Suprapubic skin (tissue), 4 donors: ENCODE results near the gene C1orf52.

Source experiments
- EP300 ChIP-seq: sonication (generic); formaldehyde crosslinking; IDR thresholded peaks from one replicate; pipeline ENCODE4 v1.6.1; 2017; ENCODE audit warnings: antibody characterized with exemption
- POLR2AphosphoS5 ChIP-seq, 3 donors: sonication (generic); formaldehyde crosslinking; IDR thresholded peaks; one replicate each; pipeline ENCODE4 v1.6.1; 2017; ENCODE audit warnings: antibody characterized with exemption in 3 of 3
- TF ChIP-seq, protein P1 (sequence below), 2 donors: fragments of 200-600 bp in 1 of 2; fragments of 450-650 bp in 1 of 2; sonication (generic) in 1 of 2; IDR thresholded peaks; one replicate each; pipeline ENCODE4 v1.5.1; 2016 to 2019; ENCODE audit warnings: antibody characterized with exemption in 2 of 2, mild to moderate bottlenecking in 1 of 2, moderate library complexity in 1 of 2

DNA sequence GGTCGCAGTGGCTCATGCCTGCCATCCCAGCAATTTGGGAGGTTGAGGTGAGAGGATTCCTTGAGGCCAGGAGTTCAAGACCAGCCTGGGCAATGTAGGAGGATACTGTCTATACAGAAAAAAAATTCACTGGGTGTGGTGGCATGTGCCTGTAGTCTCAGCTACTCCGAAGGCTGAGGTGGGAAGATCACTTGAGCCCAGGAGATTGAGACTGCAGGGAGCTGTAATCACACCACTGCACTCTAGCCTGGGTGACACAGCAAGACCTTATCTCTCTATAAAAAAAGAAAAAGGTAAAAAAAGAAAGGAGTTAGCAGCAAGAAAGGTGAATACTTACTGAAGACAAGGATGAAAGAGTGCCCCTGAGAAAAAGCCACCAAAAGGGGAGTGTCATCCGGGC lies 40.7 kb upstream of the C1orf52 start:
- TF ChIP-seq, protein P1, sequence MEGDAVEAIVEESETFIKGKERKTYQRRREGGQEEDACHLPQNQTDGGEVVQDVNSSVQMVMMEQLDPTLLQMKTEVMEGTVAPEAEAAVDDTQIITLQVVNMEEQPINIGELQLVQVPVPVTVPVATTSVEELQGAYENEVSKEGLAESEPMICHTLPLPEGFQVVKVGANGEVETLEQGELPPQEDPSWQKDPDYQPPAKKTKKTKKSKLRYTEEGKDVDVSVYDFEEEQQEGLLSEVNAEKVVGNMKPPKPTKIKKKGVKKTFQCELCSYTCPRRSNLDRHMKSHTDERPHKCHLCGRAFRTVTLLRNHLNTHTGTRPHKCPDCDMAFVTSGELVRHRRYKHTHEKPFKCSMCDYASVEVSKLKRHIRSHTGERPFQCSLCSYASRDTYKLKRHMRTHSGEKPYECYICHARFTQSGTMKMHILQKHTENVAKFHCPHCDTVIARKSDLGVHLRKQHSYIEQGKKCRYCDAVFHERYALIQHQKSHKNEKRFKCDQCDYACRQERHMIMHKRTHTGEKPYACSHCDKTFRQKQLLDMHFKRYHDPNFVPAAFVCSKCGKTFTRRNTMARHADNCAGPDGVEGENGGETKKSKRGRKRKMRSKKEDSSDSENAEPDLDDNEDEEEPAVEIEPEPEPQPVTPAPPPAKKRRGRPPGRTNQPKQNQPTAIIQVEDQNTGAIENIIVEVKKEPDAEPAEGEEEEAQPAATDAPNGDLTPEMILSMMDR (IDR thresholded peaks at IDR 0.05) = no peak
- TF ChIP-seq EP300 (no peak), POLR2AphosphoS5 (IDR thresholded peaks at IDR 0.05) (no peak)
